GM12878 (cell line): ENCODE data around the gene TCERG1L.
"Not testable (repeated sequence)": the region's sequence is repeated elsewhere in the genome, so short reads cannot be mapped to it uniquely, and the experiment has no call there.

Experiments used
- ATF2 ChIP-seq: IDR thresholded peaks from 2 replicates; pipeline ENCODE4 v1.6.1; 2012; ENCODE audit warnings: low read length, inconsistent platforms
- CTCF ChIP-seq, 3 experiments: IDR thresholded peaks in 2 of 3; conservative IDR thresholded peaks in 1 of 3; 2 replicates each; pipeline ENCODE4 v1.5.1; 2011; ENCODE audit warnings: low read depth in 3 of 3, low read length in 3 of 3, mild to moderate bottlenecking in 3 of 3, control low read depth in 2 of 3, moderate library complexity in 2 of 3, inconsistent platforms in 1 of 3, mixed read lengths in 1 of 3; ENCODE audit not compliant: control insufficient read depth in 2 of 3, insufficient read depth in 1 of 3; ENCODE audit errors: extremely low read depth in 1 of 3
- NR2C1 ChIP-seq: fragments of 450-650 bp; IDR thresholded peaks from 2 replicates; pipeline ENCODE4 v1.6.1; 2017; ENCODE audit warnings: antibody characterized with exemption, mild to moderate bottlenecking, moderate library complexity
- POLR2A ChIP-seq: IDR thresholded peaks from 2 replicates; pipeline ENCODE4 v1.6.1; 2011; ENCODE audit warnings: low read depth, mild to moderate bottlenecking, low read length
- SRF ChIP-seq, 2 experiments: IDR thresholded peaks; 2 replicates each; pipeline ENCODE4 v1.6.1; 2011; ENCODE audit warnings: low read depth in 2 of 2, low read length in 2 of 2, mild to moderate bottlenecking in 1 of 2, moderate library complexity in 1 of 2
- ZBED1 ChIP-seq: IDR thresholded peaks from 2 replicates; pipeline ENCODE4 v1.6.1; 2016; ENCODE audit warnings: borderline replicate concordance

- not testable (repeated sequence) for TF ChIP-seq NR2C1; SRF (IDR thresholded peaks at IDR 0.05; ENCODE audit: low read depth in 2 of 2, low read length in 2 of 2); CTCF (IDR thresholded peaks at IDR 0.05 in 2 of 3, conservative IDR thresholded peaks at IDR 0.05 in 1 of 3; ENCODE audit: control insufficient read depth in 2 of 3, extremely low read depth in 1 of 3, insufficient read depth in 1 of 3, low read depth in 3 of 3, low read length in 3 of 3); ZBED1; POLR2A; ATF2
These were observed 175.2 kb downstream of the TCERG1L start for GRCh38 chr10:131136336-131136735.
